Measurements from ENCODE around the gene GNAT1. TPM values are rescaled to one million over a fixed set of nuclear protein-coding genes. Genes with fewer than 3 reads are reported as not detected.
"Not testable (repeated sequence)": the region's sequence is repeated elsewhere in the genome, so short reads cannot be mapped to it uniquely, and the experiment has no call there.

GNAT1 gene
- total RNA-seq, 1 donor from 2014 or later: 0.12 TPM

DNA sequence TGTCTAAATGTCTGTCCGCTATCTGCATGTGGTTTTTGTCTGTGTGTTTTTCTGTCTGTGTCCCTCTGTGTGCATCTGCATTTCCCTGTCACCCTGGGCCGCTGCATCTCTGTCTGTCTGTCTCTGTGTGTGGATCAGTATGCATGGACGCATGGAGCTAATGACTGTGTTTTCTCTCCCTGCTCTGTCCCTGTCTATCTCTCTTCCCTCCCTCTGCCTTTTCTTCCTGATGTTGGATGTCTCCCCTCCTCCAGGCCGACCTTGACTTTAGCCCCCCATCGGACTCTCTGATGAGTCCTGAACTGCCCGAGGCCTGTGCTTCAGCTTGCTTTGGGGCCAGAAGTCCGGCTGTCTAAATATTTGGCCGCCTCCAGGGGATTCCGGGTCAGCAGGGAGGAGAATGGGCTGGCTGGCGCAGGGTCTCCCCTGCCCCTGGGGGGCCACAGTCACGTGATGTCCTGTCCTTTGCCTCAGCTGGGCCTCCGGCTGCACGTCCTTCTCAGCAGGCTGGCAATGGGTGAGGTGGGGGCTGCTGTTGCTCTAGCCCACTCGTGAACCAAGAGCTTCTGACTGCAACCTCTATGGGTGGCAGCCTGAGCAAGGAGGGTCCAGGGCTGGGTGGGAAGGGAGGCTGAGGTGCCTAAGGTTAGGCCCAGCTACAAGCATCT, 17.4 kb downstream of the GNAT1 start:
- no peaks in the 10 kb centered on the region for H3K36me3 Mint-ChIP-seq (ENCODE audit: insufficient read depth)
- no peaks in the 10 kb centered on the region for H3K9me3 Mint-ChIP-seq (ENCODE audit: low read depth)
- H3K27ac Mint-ChIP-seq: no peak overlapping the region
- no peak for DNase-seq (ENCODE audit: low spot score, unreplicated experiment)
- TF ChIP-seq, protein P1, sequence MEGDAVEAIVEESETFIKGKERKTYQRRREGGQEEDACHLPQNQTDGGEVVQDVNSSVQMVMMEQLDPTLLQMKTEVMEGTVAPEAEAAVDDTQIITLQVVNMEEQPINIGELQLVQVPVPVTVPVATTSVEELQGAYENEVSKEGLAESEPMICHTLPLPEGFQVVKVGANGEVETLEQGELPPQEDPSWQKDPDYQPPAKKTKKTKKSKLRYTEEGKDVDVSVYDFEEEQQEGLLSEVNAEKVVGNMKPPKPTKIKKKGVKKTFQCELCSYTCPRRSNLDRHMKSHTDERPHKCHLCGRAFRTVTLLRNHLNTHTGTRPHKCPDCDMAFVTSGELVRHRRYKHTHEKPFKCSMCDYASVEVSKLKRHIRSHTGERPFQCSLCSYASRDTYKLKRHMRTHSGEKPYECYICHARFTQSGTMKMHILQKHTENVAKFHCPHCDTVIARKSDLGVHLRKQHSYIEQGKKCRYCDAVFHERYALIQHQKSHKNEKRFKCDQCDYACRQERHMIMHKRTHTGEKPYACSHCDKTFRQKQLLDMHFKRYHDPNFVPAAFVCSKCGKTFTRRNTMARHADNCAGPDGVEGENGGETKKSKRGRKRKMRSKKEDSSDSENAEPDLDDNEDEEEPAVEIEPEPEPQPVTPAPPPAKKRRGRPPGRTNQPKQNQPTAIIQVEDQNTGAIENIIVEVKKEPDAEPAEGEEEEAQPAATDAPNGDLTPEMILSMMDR (IDR thresholded peaks at IDR 0.05; ENCODE audit: unreplicated experiment): no peak
- peaks cover 35% of the 10 kb centered on the region for H3K27me3 Mint-ChIP-seq
- peaks cover 35% of the 10 kb centered on the region for H3K4me1 Mint-ChIP-seq (ENCODE audit: low read depth)
- H3K4me3 Mint-ChIP-seq (ENCODE audit: low read depth): peak overlapping the region; percentile 4

DNA sequence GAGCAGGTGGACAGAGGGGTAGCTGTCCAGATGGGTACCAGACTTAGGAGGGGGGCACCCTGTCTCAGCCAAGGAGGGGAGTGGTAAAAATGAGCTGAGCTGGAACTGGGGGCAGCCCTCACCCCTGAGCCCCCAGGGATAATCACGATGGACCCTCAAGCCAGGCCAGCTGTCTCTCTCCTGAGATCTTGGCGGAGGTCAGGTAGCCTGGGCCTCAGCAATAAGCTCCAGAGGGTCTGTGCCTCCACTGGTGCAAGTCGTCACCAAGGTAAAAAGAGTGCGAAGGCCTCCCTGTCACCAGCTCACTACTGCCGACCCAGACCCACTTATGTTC, 18.7 kb downstream of the GNAT1 start:
- H3K9me3 Mint-ChIP-seq (ENCODE audit: low read depth): no peaks in the 10 kb centered on the region
- TF ChIP-seq, protein P1 (IDR thresholded peaks at IDR 0.05; ENCODE audit: unreplicated experiment): no peak
- peak overlapping the region; percentile 88 for H3K27ac Mint-ChIP-seq
- H3K36me3 Mint-ChIP-seq (ENCODE audit: insufficient read depth): no peaks in the 10 kb centered on the region
- H3K4me1 Mint-ChIP-seq (ENCODE audit: low read depth): peaks cover 28% of the 10 kb centered on the region
- peaks cover 46% of the 10 kb centered on the region for H3K27me3 Mint-ChIP-seq
- no peak overlapping the region for H3K4me3 Mint-ChIP-seq (ENCODE audit: low read depth)
- no peak for DNase-seq (ENCODE audit: low spot score, unreplicated experiment)

DNA sequence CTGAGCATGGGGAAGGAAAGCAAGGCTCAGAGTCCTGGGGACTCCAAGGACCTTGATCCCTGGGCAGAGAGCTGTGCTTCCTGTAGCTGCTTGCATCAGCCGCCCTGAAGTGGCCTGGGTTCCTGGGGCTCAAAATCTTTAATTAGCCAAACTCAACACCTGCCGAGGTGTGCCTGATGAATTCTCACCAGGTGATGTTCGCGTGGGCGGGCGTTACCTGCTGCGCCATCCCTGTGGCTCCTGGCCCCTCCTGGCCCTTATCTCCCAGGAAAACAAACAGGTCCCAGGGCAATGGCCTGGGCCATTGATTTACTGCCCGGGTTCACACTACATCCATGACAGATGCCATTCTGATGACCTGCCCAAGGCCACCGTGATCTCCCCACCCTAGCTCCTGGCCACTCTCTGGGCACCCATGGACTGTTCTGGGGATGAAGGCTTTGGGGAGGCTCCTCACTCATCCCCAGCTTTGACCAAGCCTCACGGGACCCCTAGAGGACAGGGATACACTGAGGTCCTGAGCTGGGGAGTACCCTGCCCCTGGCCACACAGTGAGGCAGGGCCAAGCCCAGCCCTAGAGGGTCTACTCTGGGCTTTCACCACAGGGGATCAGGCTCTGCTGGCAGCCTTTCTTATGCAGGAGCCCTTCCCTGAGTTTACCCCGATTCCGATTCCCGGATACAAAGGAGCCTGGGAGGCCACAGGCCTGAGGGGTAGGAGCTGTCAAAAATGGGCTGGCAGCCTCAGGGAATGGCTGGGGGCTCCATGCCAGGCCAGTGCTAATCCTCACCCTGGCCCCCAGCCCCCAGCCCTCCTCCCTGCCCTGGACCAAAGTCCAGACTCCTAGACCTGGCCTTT, 19.3 kb downstream of the GNAT1 start:
- H3K27ac Mint-ChIP-seq: peak overlapping the region; percentile 88
- no peaks in the 10 kb centered on the region for H3K36me3 Mint-ChIP-seq (ENCODE audit: insufficient read depth)
- peaks cover 50% of the 10 kb centered on the region for H3K27me3 Mint-ChIP-seq
- peak; percentile 64 for DNase-seq (ENCODE audit: low spot score, unreplicated experiment)
- H3K4me3 Mint-ChIP-seq (ENCODE audit: low read depth): no peak overlapping the region
- H3K4me1 Mint-ChIP-seq (ENCODE audit: low read depth): peaks cover 28% of the 10 kb centered on the region
- H3K9me3 Mint-ChIP-seq (ENCODE audit: low read depth): no peaks in the 10 kb centered on the region
- TF ChIP-seq, protein P1 (IDR thresholded peaks at IDR 0.05; ENCODE audit: unreplicated experiment): no peak

DNA sequence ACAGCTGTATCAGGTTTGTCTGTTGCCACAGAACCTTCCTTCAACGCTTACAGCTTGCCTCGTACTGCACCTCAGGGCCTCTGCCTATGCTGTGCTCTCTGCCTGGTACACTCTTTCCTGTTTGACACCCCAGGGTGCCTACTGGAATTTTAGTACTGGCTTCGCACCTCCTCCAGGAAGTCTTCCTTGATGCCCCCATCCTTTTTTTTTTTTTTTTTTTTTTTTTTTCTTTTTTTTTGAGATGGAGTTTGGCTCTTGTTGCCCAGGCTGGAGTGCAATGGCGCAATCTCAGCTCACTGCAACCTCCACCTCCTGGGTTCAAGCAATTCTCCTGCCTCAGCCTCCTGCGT, 19.9 kb downstream of the GNAT1 start:
- DNase-seq (ENCODE audit: low spot score, unreplicated experiment); H3K36me3 Mint-ChIP-seq (ENCODE audit: insufficient read depth); H3K9me3 Mint-ChIP-seq (ENCODE audit: low read depth); H3K27ac Mint-ChIP-seq; H3K4me3 Mint-ChIP-seq (ENCODE audit: low read depth): not testable (repeated sequence)
- Mint-ChIP-seq H3K27me3 (peaks cover 49% of the 10 kb centered on the region), H3K4me1 (ENCODE audit: low read depth) (peaks cover 27% of the 10 kb centered on the region)

DNA sequence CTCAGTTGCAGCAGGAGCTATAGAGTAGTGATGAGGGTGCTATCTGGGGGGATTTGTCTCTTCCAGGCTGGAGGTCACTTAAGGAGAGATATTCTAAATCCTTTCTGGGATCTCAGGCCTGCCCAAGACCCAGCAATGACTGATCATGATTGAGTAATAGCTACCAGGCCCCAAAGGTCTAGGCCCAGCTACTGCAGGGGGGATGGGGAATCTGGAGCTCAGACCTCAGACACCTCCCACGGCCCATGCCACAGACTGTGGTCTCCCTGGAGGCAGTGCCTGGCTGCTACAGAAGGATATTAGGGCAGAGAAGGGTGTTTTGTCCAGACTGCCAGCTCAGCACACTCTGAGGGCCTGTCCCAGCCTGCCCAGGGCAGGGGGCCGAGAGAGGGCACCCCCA, 20.5 kb downstream of the GNAT1 start:
- TF ChIP-seq, protein P1 (IDR thresholded peaks at IDR 0.05; ENCODE audit: unreplicated experiment): no peak
- Mint-ChIP-seq H3K4me3 (ENCODE audit: low read depth) (no peak overlapping the region), H3K27ac (no peak overlapping the region), H3K4me1 (ENCODE audit: low read depth) (peaks cover 26% of the 10 kb centered on the region), H3K9me3 (ENCODE audit: low read depth) (no peaks in the 10 kb centered on the region), H3K36me3 (ENCODE audit: insufficient read depth) (no peaks in the 10 kb centered on the region), H3K27me3 (peaks cover 46% of the 10 kb centered on the region)
- DNase-seq (ENCODE audit: low spot score, unreplicated experiment): no peak

Data from progenitor cell of endocrine pancreas (in vitro differentiated cells).